GM06990 (cell line): ENCODE results near the gene ARHGEF16.

Experiments used
- DNase-seq: peaks from one replicate; pipeline ENCODE4 v3.0.0-alpha.2; 2011; ENCODE audit not compliant: insufficient read length; ENCODE audit errors: extremely low read depth
- H3K27me3 ChIP-seq: replicated peaks from 2 replicates; pipeline ENCODE4 v1.6.0; 2011; ENCODE audit warnings: low read length; ENCODE audit not compliant: control insufficient read depth, insufficient read depth
- H3K36me3 ChIP-seq: 2 replicates; pipeline ENCODE4 v1.5.1; 2011; ENCODE audit warnings: low read length; ENCODE audit not compliant: control insufficient read depth, insufficient read depth
- H3K4me3 ChIP-seq: replicated peaks from 2 replicates; pipeline ENCODE4 v1.5.1; 2011; ENCODE audit warnings: low read depth, mild to moderate bottlenecking, control low read depth, low read length
- TF ChIP-seq, protein P1 (sequence below): IDR thresholded peaks from 2 replicates; pipeline ENCODE4 v1.5.1; 2011; ENCODE audit warnings: low read length, control low read depth, mild to moderate bottlenecking, inconsistent platforms; ENCODE audit not compliant: insufficient read depth, poor library complexity, severe bottlenecking

Gene ARHGEF16

GRCh38 chr1:3425486-3426215, 28.8 kb upstream of the ARHGEF16 start:
- Histone ChIP-seq H3K27me3 (peaks cover 2% of the 10 kb centered on the region), H3K4me3 (no peak overlapping the region), H3K36me3 (no peaks in the 10 kb centered on the region)
- TF ChIP-seq, protein P1, sequence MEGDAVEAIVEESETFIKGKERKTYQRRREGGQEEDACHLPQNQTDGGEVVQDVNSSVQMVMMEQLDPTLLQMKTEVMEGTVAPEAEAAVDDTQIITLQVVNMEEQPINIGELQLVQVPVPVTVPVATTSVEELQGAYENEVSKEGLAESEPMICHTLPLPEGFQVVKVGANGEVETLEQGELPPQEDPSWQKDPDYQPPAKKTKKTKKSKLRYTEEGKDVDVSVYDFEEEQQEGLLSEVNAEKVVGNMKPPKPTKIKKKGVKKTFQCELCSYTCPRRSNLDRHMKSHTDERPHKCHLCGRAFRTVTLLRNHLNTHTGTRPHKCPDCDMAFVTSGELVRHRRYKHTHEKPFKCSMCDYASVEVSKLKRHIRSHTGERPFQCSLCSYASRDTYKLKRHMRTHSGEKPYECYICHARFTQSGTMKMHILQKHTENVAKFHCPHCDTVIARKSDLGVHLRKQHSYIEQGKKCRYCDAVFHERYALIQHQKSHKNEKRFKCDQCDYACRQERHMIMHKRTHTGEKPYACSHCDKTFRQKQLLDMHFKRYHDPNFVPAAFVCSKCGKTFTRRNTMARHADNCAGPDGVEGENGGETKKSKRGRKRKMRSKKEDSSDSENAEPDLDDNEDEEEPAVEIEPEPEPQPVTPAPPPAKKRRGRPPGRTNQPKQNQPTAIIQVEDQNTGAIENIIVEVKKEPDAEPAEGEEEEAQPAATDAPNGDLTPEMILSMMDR = no peak
- DNase-seq = no peak

- TF ChIP-seq, protein P1 = no peak
- Histone ChIP-seq H3K36me3 (no peaks in the 10 kb centered on the region), H3K4me3 (no peak overlapping the region), H3K27me3 (peaks cover 2% of the 10 kb centered on the region)
- no peak for DNase-seq
Measured at GRCh38 chr1:3426956-3427535, 27.4 kb upstream of the ARHGEF16 start.

DNA sequence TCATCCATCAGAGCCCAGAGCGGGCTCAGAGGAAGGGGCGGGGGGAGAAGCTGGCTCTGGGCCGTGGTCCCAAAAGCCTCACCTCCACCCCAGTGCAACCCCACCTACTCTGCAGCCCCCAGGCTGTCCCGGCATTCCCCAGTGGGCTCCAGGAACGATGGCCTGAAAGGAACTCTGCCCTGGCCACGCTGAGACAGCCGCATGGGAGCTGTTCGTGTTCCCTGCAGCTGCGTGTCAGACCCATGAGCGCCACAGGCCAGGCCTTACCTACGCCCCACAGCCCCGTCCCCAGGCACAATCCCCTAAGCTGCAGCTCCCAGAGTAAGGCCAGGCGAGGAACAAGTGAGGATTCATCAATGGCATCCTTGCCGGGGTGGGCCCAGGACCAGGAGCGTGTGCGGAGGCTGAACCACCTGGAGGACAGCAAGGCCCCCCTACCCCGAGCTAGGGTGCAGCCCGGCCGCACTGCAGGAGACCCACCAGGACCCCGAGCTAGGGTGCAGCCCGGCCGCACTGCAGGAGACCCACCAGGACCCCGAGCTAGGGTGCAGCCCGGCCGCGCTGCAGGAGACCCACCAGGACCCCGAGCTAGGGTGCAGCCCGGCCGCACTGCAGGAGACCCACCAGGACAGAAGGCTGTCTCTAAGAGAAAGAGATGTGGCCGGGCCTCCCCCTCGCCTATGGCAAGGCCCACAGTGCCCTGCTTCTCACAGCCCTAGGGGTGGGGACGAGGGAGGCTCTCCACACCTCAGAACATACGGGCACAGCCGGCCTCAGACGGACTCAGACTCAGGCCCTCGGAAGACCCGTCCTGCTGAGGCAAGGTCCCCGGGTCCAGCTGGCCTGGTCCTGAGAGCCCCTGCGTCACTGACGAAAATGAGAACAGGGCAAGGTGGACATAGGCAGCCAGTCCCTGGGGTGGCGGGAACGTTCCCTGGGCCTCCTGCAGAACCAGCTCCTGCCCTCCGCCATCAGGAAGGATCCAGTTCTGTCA, 26.5 kb upstream of the ARHGEF16 start:
- H3K27me3 ChIP-seq = no peaks in the 10 kb centered on the region
- DNase-seq = no peak
- no peak overlapping the region for H3K4me3 ChIP-seq
- TF ChIP-seq, protein P1 = no peak
- H3K36me3 ChIP-seq = no peaks in the 10 kb centered on the region

DNA sequence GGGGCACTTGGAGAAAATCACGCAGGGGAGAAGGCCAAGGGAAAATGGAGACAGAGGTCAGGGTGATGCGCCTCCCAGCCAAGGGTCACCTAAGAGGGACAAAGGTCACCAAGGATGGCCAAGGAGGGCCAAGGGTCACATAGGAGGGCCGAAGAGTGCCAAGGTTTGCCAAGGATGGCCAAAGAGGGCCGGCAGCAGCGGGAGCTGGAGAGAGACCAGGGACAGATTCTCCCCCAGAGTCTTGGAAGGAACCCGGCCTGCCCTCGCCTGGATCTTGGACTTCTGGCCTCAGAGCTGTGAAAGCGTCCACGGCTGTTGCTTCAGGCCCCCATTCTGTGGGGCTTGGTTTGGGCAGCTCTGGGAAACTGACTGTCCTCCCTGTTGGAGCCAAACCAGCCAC, 25.6 kb upstream of the ARHGEF16 start:
- H3K4me3 ChIP-seq = no peak overlapping the region
- H3K27me3 ChIP-seq = no peaks in the 10 kb centered on the region
- TF ChIP-seq, protein P1 = no peak
- no peaks in the 10 kb centered on the region for H3K36me3 ChIP-seq
- DNase-seq = no peak

DNA sequence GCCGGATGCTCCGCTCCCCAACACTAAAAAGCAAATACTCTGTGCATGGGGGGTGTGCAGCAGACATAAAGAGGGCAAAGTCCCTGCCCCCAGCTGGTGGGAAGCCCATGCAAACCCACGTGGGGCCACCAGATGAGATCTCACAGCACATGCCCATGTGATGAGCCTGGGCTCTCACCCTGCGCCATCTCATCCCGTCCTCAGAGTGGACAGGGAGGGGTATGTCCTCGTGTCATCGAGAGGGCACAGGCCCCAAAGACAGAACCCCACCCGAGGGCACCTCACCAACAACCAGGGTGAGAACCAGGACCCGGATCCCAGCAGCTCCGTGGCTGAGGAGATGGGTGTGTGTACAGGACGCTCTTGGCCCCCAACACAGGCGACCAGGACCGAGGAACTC, 25.1 kb upstream of the ARHGEF16 start:
- Histone ChIP-seq H3K4me3 (no peak overlapping the region), H3K27me3 (no peaks in the 10 kb centered on the region), H3K36me3 (no peaks in the 10 kb centered on the region)
- TF ChIP-seq, protein P1 = no peak
- DNase-seq = no peak
